ENCODE measurements around the gene NAT10.
A peak's percentile ranks its signal among the peaks of the same experiment; 100 is the strongest.

NAT10 gene

DNA sequence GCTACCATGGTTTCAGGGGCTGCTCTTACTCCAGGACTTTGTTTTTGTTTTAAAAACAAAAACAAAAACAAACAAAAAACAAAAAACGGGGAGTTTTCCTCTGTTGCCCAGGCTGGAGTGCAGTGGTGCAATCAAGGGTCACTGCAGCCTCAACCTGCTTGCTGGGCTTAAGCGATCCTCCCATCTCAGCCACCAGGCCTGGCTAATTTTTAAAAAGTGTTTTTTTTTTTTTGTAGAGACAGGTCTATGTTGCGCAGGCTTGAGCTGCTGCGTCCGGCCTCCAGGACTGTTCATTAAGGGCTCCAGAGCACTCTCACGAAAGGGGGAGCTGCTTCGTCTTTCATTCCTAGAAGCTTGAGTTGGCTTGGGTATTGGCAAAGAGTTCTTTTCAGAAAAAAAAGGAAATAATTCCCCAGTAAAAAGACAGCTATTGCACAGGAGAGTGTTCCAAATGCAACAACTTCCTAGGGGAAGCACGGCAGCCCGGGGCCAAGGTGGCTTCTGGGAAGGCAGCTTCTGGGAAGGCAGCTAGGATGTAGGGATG, 78.5 kb downstream of the NAT10 start:
- no peak for TF ChIP-seq POLR2AphosphoS5 (IDR thresholded peaks at IDR 0.05; ENCODE audit: low read depth, low read length)
- TF ChIP-seq POLR2A (IDR thresholded peaks at IDR 0.05; ENCODE audit: low read depth, low read length): no peak
- no peak for TF ChIP-seq TAF1 (IDR thresholded peaks at IDR 0.05; ENCODE audit: borderline replicate concordance, low read depth, low read length)
- DNase-seq (ENCODE audit: insufficient read length) (no peak), FAIRE-seq (no peak)

DNA sequence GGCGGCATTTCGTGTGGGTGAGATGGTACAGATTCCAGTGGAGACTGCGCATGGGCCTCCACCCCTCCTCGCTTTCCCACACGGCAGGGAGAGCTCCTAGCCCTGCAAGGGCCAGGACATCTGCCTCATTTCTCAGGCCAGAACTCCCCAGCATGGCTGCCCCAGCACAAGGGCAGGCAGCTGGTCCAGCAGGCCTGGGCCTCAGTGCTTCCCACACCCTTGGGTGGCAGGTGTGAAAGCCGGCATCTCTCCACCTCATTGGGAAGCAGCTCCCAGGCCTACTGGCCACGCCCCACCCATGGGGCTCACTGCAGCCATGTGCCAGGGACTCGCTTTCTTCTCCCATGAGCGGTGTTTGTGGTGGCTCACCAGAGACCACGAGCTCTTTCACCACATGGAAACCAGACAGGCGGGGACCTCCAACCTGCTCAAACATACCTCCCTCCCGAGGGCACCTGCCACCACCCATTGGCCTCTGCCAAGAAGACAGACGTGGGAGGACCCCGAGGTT, 79.1 kb downstream of the NAT10 start:
- DNase-seq (ENCODE audit: insufficient read length) (no peak), FAIRE-seq (no peak)
- TF ChIP-seq POLR2AphosphoS5 (IDR thresholded peaks at IDR 0.05; ENCODE audit: low read depth, low read length): no peak
- no peak for TF ChIP-seq POLR2A (IDR thresholded peaks at IDR 0.05; ENCODE audit: low read depth, low read length)
- TF ChIP-seq TAF1 (IDR thresholded peaks at IDR 0.05; ENCODE audit: borderline replicate concordance, low read depth, low read length): no peak

DNA sequence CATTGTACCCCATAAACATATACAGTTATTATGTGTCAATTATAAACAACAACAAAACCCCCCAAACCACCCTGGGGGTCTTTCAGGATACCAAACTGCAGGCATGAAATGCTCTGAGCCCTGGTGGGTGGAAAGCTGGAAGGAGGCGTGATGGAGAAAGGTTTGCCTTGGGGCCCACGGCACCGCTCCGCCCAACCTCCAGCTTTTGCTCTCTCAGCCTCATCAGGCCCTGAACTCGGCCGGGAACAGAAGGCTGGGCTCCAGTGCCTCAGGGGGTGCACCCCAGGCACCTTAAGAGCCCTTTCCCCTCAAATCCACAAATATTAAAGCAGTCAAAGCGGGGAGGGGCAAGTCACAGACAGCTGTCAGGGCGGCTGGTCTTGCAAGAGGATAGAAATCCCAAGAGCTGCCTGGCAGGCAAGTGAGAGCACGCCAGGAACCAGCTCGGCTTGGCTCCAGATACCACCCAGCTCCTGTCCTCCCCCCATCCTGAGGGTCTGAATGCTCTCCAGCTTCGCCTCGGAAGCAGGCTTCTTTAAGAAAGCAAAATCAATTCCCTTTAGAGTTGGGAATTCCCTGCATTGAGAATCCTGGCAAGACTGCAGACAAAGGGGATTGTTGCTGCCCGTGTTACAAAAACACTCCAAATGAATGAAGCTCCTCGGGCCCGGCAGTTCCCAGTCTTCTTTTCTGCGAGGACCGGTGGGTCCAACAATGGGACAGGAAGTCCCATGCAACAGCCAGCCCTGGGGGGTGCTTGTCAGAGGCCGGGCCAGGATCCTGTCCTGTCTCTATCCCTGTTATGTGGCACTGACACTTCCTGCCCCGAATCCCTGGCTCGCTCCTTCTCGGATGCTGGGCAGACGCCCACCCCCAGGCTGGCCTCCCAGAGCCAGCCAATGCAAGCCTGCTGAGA, 80.8 kb downstream of the NAT10 start:
- no peak for FAIRE-seq
- TF ChIP-seq POLR2AphosphoS5 (IDR thresholded peaks at IDR 0.05; ENCODE audit: low read depth, low read length): no peak
- TF ChIP-seq TAF1 (IDR thresholded peaks at IDR 0.05; ENCODE audit: borderline replicate concordance, low read depth, low read length): no peak
- TF ChIP-seq POLR2A (IDR thresholded peaks at IDR 0.05; ENCODE audit: low read depth, low read length): no peak

DNA sequence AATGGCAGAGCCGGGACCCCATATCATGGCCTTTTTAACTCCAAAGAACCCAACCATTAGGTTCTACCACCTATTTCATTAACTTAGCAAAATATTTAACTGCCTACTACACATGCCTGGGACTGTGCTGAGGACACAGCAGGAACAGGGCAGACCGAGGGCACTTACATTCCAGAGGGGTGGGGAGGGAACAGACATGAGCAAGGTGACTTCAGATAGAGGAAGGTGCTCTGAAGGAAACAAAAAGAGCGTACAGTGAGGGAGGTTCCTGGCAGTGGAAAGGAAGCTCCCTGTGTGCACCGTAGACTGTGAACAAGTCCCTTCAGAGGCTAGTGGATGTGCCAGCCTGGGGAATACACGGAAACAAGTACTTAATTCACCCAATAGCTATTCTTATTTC, 82.8 kb downstream of the NAT10 start:
- FAIRE-seq (no peak), DNase-seq (ENCODE audit: insufficient read length) (no peak)
- no peak for TF ChIP-seq POLR2A (IDR thresholded peaks at IDR 0.05; ENCODE audit: low read depth, low read length)
- TF ChIP-seq POLR2AphosphoS5 (IDR thresholded peaks at IDR 0.05; ENCODE audit: low read depth, low read length): no peak
- no peak for TF ChIP-seq TAF1 (IDR thresholded peaks at IDR 0.05; ENCODE audit: borderline replicate concordance, low read depth, low read length)

More for the DNA sequence above, 80.8 kb downstream of the NAT10 start:
- no peak for DNase-seq (ENCODE audit: insufficient read length)

DNA sequence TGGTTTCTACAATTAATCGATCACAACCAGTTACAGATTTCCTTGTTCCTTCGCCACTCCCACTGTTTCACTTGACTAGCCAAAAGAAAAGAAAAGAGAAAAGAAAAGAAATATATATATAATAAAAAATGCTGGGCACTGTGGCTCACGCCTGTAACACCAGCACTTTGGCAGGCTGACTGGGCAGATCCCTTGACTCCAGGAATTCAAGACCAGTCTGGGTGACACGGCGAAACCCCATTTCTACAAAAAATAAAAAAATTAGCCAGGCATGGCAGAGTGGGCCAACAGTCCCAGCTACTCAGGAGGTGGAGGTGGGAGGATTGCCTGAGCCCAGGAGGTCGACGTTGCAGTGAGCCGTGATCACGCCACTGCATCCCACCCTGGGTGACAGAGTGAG, 83.8 kb downstream of the NAT10 start:
- FAIRE-seq: no peak
- TF ChIP-seq TAF1 (IDR thresholded peaks at IDR 0.05; ENCODE audit: borderline replicate concordance, low read depth, low read length) (no peak), POLR2A (IDR thresholded peaks at IDR 0.05; ENCODE audit: low read depth, low read length) (no peak), POLR2AphosphoS5 (IDR thresholded peaks at IDR 0.05; ENCODE audit: low read depth, low read length) (no peak)
- DNase-seq (ENCODE audit: insufficient read length): no peak

DNA sequence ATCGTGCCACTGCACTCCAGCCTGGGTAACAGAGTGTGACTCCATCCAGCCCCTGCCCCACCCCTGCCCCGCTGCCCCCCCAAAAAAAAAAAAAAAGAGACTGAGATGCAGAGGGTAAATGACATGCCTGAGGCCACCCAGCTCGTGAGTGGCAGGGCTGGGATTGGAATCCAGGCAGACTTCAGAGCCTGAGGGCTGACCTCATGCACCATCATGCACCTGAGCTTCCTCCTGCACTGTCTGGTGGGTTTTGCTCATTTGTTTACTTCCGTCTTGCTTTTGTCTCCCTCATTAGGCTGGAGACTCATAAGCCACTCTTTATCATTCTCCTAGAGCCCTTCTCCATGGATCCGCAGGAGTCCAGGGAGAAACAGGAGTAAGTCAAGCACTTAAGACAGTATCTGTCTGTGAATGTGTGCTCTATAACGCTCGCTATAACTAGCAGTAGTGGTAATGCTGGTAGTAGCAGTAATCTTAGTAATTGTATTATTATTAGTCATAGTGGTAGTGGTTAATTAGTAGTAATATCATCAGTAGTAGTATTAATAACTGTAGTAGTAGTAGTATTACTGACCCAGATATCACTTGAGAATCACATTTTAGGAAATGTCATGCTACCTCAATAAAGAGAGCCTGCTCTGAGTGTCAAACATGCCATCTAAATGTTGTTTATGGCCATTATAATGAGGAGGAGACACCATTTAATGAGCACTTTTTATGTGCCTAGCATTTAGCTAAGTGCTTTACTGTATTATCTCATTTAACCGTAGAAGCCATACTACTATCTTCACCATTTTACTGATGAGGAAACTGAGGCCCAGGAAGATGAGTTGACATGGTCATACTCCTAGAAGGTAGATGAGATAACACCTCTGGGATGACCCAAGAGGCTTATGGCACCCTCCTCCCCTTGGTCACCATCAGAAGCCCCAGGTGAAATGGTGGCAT, 85.0 kb downstream of the NAT10 start:
- peak; percentile 78 for FAIRE-seq
- TF ChIP-seq POLR2AphosphoS5 (IDR thresholded peaks at IDR 0.05; ENCODE audit: low read depth, low read length) (no peak), POLR2A (IDR thresholded peaks at IDR 0.05; ENCODE audit: low read depth, low read length) (no peak), TAF1 (IDR thresholded peaks at IDR 0.05; ENCODE audit: borderline replicate concordance, low read depth, low read length) (no peak)

GRCh38 chr11:34191578-34191977, 86.1 kb downstream of the NAT10 start:
- DNase-seq (ENCODE audit: insufficient read length): no peak

More for the DNA sequence above, 85.0 kb downstream of the NAT10 start:
- DNase-seq (ENCODE audit: insufficient read length): no peak

DNA sequence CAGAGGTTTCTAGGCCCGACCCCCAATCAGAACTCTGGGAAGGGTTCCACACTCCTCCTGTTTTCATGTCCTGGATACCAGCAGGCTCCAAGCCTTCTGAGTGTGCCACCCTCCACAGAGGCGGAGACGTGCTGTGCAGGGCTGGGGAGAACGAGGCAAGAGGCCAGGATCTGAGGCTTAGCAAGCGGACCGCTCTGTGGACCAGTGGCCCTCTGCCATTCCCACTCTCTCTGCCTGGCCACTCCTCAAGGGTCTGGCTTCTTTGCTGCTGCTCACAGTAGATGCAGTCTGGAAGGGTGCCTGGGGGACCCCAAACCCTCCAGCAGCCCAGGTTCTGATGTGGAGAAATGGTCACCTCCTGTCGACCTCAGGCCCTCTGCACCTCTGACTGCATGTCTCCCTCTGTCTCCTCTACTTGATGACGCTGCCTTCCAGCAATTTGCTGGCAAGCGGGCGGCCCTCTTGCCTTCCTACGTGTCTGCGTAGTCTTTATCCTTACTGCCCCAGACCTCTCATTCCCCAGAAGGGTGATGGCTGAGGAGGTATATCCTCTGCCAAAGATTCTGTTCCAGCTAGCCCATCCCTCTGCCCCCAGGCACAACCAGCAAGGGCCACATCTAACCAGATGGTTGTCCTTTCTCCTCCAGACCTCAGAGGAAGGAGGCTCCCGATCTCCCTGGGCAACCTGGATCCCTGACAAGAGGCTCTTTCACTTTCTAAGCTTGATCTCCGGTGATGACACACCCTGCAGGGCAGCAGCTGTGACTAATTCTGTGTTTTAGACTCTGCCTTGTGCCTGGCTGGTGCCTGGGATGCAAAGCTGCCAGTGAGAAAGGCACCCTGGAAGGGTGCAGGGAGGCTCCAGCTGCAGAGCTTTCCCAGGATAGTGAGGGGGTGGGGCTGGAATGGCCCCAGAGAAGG, 87.3 kb downstream of the NAT10 start:
- peak; percentile 36 for FAIRE-seq
- DNase-seq (ENCODE audit: insufficient read length): no peak

More at GRCh38 chr11:34191578-34191977, 86.1 kb downstream of the NAT10 start:
- FAIRE-seq: no peak
- TF ChIP-seq POLR2A (IDR thresholded peaks at IDR 0.05; ENCODE audit: low read depth, low read length) (no peak), POLR2AphosphoS5 (IDR thresholded peaks at IDR 0.05; ENCODE audit: low read depth, low read length) (no peak), TAF1 (IDR thresholded peaks at IDR 0.05; ENCODE audit: borderline replicate concordance, low read depth, low read length) (no peak)

DNA sequence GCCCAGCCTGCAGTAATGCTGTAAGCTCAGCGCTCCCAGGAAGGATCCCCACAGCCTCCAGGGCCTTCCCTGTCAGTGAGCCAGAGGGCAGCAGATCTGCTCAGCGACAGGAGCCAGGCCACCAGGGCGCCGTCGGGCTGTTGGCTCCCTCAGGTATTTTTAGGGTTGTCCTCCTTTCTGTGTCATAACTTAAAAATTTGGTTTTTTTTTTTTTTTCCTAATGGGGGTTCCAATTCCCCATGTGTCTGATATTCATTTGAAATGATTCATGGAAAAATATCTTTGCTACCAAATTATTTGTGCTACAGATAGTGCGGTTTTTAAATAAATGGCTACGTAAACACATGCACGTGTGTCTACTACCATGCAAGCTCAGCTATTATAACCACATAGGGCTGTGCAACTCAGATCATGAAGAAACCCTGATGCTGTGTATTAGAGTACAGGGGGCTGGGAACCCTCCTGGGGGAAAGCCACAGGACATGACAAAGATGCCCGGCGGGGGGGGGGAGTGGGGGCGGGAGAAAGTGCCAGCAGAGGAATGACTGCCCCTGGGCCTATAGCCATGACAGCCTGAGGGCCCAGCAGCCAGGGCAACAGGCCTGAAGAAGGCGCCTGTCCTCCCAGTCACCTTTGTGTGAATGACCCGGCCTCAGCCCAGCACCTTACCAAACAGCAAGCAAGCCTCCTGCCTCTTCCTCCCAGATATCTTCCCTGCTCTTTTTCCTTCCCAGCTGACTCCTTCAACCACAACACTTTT, 89.3 kb downstream of the NAT10 start:
- no peak for DNase-seq (ENCODE audit: insufficient read length)
- no peak for TF ChIP-seq POLR2AphosphoS5 (IDR thresholded peaks at IDR 0.05; ENCODE audit: low read depth, low read length)
- FAIRE-seq: no peak

More for the DNA sequence above, 87.3 kb downstream of the NAT10 start:
- TF ChIP-seq POLR2AphosphoS5 (IDR thresholded peaks at IDR 0.05; ENCODE audit: low read depth, low read length) (no peak), TAF1 (IDR thresholded peaks at IDR 0.05; ENCODE audit: borderline replicate concordance, low read depth, low read length) (no peak), POLR2A (IDR thresholded peaks at IDR 0.05; ENCODE audit: low read depth, low read length) (no peak)

Measured in GM12892 (cell line).